GM12892 (cell line): ENCODE results near the gene TFEB.

Source experiments
- POLR2A ChIP-seq: IDR thresholded peaks from 2 replicates; pipeline ENCODE4 v1.6.1; 2011; ENCODE audit warnings: low read depth, low read length, control low read depth
- POLR2AphosphoS5 ChIP-seq: IDR thresholded peaks from 2 replicates; pipeline ENCODE4 v1.6.1; 2011; ENCODE audit warnings: low read depth, low read length, control low read depth

GRCh38 chr6:41650120-41650519 is 85.3 kb downstream of the TFEB start:
- TF ChIP-seq POLR2AphosphoS5: no peak
- no peak for TF ChIP-seq POLR2A
